Dermis blood vessel endothelial cell (primary cell): ENCODE data around the gene FCHO2. TPM values are rescaled to one million over a fixed set of nuclear protein-coding genes. Genes with fewer than 3 reads are reported as not detected.
"Not testable (repeated sequence)": the region's sequence is repeated elsewhere in the genome, so short reads cannot be mapped to it uniquely, and the experiment has no call there.

Experiments
- DNase-seq: peaks from one replicate; pipeline ENCODE4 v3.0.0; 2010
- total RNA-seq: library from RNA; depleted of rRNA; stranded (reverse); fragments of >200 nt; gene quantifications from 2 replicates; pipeline ENCODE4 v1.2.3, GENCODE V29; 2014

FCHO2 gene
- total RNA-seq, 1 donor from 2014 or later, result 26.2 TPM

GRCh38 chr5:72956324-72957140 lies 691 bp downstream of the FCHO2 start:
- DNase-seq, result peak; percentile 66

DNA sequence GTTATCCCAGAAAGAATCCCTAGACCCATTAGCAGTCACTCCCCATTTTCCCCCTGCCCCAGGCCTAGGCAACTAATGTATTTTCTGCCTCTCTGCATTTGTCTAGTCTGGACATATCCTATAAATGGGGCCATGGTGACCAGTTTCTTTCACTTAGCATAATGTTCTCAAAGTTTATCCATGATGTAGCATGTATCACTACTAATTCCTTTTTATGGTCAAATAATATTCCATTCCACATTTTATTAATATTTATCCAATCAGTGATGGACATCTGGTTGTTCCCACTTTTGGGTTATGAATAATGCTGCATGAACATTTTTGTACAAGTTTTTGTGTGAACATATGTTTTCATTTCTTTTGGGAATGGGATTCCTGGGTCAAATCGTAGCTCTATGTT lies 1.5 kb downstream of the FCHO2 start:
- no peak for DNase-seq

DNA sequence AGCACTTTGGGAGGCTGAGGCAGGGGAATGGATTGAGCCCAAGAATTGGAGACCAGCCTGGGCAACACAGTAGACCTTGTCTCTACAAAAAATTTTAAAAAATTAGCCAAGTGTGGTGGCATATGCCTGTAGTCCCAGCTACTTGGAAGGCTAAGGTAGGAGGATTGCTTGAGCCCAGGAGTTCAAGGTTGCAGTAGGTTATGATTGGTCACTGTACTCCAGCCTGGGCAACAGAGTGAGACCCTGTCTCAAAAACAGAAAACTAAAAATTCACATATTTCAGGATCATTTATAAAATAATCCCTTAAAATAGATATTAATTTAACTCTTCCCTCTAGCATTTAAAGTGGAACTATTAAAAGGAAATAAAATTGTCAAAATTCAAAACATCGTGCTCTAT lies 3.4 kb downstream of the FCHO2 start:
- no peak for DNase-seq

- not testable (repeated sequence) for DNase-seq
Observed at GRCh38 chr5:72974481-72974880, 18.6 kb downstream of the FCHO2 start.

- DNase-seq, result not testable (repeated sequence)
Observed at GRCh38 chr5:72976810-72977209, 21.0 kb downstream of the FCHO2 start.

DNA sequence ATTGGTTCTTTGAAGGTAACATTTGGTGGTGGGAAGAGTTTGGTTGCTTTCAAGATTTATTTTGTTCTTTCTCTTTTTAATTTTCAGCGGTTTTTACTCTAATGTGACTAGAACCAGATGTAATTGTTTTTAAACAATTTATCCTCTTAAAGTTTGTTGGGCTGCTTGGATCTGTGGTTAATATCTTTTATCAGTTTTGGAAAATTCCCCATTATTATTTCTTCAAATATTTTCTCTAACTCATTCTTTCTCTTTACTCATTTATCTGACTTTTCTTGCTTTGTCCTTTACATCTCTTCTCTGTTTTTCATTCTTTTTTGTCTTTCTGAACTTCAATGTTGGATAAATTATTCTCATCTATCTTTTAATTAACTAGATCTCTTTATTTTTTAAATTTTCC lies 29.9 kb downstream of the FCHO2 start:
- DNase-seq, result no peak

- peak; percentile 29 for DNase-seq
Observed at GRCh38 chr5:72988769-72989168, 32.9 kb downstream of the FCHO2 start.

DNA sequence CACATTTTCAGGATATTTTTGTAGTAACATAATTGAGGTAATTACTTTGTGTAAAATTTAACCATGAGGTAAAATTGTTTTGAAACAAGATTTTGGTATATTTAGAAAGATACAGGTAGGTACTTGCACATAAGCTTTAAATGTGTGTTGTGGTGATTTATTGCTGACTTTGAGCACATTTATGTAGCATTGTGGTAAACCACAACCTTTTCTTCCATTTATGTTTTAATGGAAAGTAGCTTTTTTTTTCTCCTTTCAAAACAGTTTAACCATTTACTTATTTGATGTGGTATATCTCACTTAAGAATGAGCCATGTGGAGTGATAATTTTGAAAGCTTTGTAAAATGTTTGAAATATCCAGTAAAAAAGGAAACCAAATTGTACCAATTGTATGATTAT lies 35.6 kb downstream of the FCHO2 start:
- no peak for DNase-seq

DNA sequence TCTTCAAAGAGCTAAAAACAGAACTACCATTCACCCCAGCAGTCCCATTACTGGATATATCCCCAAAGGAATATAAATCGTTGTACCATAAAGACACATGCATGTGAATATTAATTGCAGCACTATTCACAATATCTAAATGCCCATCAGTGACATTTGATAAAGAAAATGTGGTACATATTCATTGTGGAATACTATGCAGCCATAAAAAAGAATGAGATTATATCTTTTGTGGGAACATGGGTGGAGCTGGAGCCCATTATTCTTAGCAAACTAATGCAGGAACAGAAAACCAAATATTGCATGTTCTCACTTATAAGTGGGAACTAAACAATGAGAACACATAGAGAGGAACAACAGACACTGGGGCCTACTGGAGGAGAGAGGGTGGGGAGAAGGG lies 38.7 kb downstream of the FCHO2 start:
- no peak for DNase-seq

DNA sequence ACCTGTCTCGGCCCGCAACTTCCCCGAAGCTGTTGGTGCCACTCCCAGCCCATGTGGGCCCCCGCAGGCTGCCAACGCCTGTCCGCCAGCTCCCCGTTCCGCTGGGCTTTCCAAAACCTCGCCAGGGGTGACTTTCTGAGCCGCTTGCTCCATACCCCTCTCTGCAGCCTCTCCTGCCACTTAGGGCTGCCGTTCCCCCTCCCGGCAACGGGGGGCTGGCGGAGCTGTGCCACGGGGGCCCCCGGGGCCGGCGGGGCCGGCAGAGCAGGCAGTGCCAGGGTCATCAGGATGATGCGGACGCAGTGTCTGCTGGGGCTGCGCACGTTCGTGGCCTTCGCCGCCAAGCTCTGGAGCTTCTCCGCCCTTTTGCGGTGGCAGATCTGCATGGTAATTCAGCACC lies 40.8 kb downstream of the FCHO2 start:
- no peak for DNase-seq

DNA sequence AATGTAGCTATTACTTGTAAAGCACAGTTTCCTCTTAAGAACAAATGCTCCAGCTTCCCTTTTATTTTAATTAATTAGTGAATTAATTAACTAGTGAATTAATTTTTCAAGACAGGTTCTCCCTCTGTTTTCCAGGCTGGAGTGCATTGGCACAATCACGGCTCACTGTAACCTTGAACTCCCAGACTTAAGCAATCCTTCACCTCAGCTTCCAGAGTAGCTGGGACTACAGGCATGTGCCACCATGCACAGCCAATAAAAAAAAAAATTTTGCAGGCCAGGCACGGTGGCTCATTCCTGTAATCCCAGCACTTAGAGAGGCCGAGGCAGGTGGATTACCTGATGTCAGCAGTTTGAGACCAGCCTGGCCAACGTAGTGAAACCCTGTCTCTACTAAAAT lies 44.1 kb downstream of the FCHO2 start:
- no peak for DNase-seq

GRCh38 chr5:73005886-73006285 lies 50.0 kb downstream of the FCHO2 start:
- DNase-seq, result no peak

GRCh38 chr5:73007051-73007450 lies 51.2 kb downstream of the FCHO2 start:
- DNase-seq, result no peak

DNA sequence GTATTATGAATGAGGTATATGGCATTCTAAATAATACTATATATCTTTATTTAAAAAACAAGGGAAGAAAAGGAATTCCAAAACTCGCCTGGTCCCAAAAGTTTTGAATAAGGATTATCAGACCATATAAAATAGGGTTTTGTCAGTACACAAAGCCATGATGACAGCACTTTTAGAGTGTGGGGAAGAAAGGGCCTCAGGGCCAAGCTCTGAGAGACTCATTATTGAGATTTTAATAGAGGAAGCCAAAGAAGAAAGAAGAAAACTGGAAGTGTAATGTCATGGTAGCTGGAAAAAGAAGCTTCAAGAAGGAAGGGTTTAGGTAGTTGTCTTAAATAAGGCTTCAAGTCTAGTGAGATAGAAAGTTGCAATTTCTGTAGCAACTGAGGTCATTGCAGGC lies 53.0 kb downstream of the FCHO2 start:
- no peak for DNase-seq

- DNase-seq, result not testable (repeated sequence)
Observed at GRCh38 chr5:73011612-73012011, 55.8 kb downstream of the FCHO2 start.

DNA sequence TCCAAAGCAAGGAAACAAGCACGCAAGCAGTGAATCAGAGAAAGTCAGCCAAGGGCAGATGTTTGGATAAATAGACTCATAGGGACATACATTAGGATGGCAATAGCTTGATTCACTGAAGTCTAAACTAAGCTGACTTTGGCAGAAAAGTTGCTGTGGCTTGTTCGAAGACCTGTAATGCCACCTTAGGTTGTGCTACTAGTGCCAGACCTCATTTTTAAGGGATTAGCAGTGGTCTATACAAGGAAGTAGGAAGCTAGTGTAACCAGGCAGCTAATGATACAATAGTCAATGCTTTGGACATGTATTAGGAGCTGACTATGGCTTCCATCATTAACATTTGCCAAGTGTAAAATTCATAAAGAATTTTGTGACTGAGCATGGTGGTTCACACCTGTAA lies 63.1 kb downstream of the FCHO2 start:
- no peak for DNase-seq

- no peak for DNase-seq
Observed at GRCh38 chr5:73019766-73020165, 63.9 kb downstream of the FCHO2 start.

GRCh38 chr5:73022471-73023169 lies 66.8 kb downstream of the FCHO2 start:
- DNase-seq, result no peak

- DNase-seq, result peak; percentile 28
Observed at GRCh38 chr5:73024946-73025544, 69.2 kb downstream of the FCHO2 start.

DNA sequence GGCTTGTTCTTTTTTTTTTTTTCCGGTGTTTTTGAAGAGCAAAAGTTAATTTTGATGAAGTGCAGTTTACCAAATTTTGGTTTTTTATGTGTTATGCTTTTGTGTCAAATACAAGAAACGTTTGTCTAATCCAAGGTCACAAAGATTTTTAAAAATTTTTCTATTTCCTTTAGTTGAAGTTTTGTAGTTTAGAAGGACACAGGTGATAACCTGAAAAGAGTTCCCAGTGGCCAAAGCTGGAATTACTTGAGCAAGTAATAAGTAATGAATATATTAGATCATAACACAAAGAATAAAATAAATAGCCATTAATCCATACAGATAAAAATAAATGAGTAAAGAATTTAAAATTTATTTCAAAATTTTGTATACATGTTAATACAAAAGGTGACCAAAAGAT lies 71.5 kb downstream of the FCHO2 start:
- peak; percentile 15 for DNase-seq

GRCh38 chr5:73027816-73028215 lies 72.0 kb downstream of the FCHO2 start:
- DNase-seq, result no peak

DNA sequence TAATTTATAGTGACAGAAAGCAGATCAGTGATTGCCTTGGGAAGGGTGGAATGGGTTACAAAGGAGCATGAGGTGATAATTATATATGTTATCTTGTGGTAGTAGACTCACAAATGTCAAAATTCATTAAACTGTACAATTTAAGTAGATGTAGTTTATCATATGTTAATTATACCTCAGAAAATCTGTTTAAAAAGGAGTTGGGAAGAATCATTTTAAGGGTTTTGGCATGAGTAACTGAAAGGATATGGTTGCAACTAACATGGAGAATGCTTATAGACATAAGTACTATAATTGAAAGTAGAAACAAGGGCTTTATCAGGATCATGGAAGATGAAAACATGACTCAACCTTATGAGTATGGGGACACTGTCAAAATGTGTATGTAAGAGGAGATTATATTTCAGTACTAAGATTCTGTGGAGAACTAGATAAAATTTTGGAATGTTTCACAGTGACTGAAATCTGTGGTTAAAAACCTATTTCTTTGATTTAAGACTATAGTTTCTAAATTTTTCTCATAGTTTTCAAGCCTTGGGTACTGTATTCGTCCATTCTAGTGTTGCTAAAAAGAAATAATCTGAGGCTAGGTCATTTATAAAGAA lies 73.3 kb downstream of the FCHO2 start:
- DNase-seq, result no peak

DNA sequence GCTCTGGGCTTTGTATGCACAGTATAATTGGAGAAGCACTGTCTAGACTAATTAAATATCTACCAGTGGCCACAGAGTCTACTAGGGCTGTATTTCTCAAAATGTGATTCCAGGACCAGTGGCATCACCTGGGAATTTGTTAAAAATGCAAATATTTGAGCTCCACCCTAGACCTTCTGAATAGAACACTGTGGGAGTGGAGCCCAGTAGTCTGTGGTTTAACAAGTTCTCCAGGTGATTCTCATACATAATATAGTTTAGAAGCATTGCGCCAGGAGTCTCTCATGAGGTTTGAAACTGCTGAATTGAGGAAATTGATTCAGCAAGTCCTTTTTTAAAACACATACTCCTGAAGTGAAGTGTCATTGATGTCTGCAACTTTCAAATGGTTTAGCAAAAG lies 74.7 kb downstream of the FCHO2 start:
- no peak for DNase-seq
